ENCODE results near the gene KRTAP10-2.

Gene KRTAP10-2

GRCh38 chr21:44515359-44516165 lies 35.7 kb downstream of the KRTAP10-2 start:
- no peak for TF ChIP-seq ZNF274 (IDR thresholded peaks at IDR 0.05; ENCODE audit: low read depth, low read length)
- no peak overlapping the region for H3K4me3 ChIP-seq (ENCODE audit: low read length)

DNA sequence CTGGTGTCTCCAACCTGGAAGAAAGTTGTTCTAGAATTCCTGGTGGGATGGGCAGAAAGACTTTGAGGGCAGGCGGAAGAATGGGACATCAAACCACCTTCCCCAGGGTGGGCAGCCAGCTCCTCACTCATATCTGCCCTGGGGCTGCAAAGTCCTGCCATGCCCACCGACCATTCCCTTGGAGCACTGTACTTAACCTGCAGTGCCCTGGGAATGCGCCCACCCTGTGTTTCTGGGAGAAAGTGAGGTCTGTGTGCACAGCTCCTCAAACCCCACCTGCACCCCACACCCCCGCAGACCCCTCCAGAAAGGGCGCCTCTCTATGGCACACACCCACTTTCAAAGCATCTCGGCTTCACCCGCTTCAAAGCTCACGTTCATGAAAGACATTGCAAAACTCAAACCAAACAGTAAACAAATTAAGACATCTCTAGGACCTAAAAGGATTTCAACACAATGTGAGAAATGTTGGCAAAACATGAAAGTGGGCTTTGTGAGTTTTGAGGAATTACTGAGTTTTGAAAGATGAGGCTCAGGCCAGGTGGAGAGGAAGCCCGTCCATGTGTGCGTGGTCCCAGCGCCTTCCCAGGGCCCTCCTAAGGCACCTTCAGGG lies 36.5 kb downstream of the KRTAP10-2 start:
- no peak for TF ChIP-seq ZNF274 (IDR thresholded peaks at IDR 0.05; ENCODE audit: low read depth, low read length)

GRCh38 chr21:44514218-44514520 lies 37.1 kb downstream of the KRTAP10-2 start:
- no peak for TF ChIP-seq ZNF274 (IDR thresholded peaks at IDR 0.05; ENCODE audit: low read depth, low read length)
- H3K4me3 ChIP-seq (ENCODE audit: low read length) = no peak overlapping the region

More for the DNA sequence above, 36.5 kb downstream of the KRTAP10-2 start:
- no peak overlapping the region for H3K4me3 ChIP-seq (ENCODE audit: low read length)

DNA sequence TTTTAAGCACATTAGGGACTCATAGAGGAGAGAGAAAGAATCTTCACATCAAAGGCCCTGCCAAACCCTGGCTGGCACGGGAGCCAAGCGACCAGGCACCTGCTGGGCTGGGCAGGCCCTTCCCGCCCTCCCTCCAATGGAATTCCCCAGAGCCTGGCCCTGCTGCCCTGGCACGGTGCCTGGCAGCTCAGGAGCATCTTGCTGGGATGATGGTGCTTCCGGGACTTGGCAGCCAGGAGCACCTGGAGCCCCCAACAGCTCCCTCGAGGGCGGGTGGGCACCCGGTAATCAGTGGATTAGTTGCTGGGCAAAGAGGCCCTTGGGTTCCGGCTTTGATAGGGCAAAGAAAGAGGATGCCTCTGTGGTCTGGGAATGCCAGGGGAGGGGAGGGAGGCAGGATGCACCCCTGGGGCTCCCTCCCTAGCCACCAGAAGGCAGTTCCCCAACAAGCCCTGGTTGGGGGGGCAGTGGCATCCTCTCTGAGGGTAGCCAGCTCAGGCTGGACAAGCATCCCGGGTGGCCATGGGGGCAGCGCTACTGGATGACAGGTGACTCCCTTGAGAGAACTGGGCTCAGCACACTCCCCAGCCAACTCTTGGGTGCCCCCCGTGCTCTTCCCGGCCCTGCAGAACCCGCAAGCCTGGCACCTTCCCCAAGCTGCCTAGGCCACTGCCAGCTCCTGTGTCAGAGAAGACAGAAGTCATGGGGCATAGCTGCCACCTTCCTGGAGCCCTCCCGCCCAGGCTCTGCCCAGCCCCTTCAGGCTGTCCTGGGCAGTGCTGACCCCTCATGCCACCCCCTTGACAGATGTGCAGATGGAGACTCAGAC lies 37.7 kb downstream of the KRTAP10-2 start:
- H3K4me3 ChIP-seq (ENCODE audit: low read length) = no peak overlapping the region
- no peak for TF ChIP-seq ZNF274 (IDR thresholded peaks at IDR 0.05; ENCODE audit: low read depth, low read length)

GRCh38 chr21:44512496-44513388 lies 38.6 kb downstream of the KRTAP10-2 start:
- TF ChIP-seq ZNF274 (IDR thresholded peaks at IDR 0.05; ENCODE audit: low read depth, low read length) = no peak
- H3K4me3 ChIP-seq (ENCODE audit: low read length) = no peak overlapping the region

DNA sequence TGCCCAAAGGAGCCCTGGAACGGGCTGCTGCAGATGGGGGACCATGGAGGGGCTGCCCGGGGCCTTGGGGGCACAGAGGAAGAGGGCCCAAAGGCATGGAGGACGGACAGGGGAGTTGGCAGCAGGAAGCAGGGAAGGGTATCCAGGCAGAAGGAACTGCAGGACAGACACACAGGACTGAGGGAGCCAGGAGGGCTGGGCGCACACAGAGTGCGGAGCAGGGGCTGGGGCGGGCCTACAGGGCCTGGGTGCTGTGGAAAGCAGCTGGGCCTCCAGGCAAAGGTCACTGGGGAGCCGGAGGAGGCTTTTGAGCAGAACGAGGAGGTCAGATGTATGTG lies 39.4 kb downstream of the KRTAP10-2 start:
- no peak overlapping the region for H3K4me3 ChIP-seq (ENCODE audit: low read length)
- no peak for TF ChIP-seq ZNF274 (IDR thresholded peaks at IDR 0.05; ENCODE audit: low read depth, low read length)

GRCh38 chr21:44511219-44511937 lies 39.9 kb downstream of the KRTAP10-2 start:
- no peak for TF ChIP-seq ZNF274 (IDR thresholded peaks at IDR 0.05; ENCODE audit: low read depth, low read length)
- H3K4me3 ChIP-seq (ENCODE audit: low read length) = no peak overlapping the region

- no peak overlapping the region for H3K4me3 ChIP-seq (ENCODE audit: low read length)
- TF ChIP-seq ZNF274 (IDR thresholded peaks at IDR 0.05; ENCODE audit: low read depth, low read length) = no peak
Observed at GRCh38 chr21:44510508-44511218, 40.6 kb downstream of the KRTAP10-2 start.

GRCh38 chr21:44510109-44510507 lies 41.2 kb downstream of the KRTAP10-2 start:
- TF ChIP-seq ZNF274 (IDR thresholded peaks at IDR 0.05; ENCODE audit: low read depth, low read length) = no peak
- no peak overlapping the region for H3K4me3 ChIP-seq (ENCODE audit: low read length)

DNA sequence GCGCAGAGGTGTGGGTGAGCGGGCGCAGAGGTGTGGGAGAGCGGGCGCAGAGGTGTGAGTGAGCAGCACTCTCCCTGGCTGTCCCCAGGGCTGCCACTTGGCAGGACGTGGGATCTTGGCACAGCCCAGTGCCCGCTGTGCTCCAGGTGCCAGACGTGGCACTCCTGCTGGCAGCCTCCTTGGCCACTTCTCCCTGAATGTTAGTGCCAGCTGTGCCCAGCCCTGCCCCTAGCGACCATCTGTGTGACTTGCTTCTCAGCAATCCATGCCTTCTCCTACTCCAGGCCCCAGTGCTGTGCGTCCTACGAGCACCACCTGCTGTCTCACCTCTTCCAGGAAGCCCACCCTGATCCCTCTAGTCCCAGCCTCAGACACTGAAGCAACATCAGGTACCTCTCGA lies 41.8 kb downstream of the KRTAP10-2 start:
- TF ChIP-seq ZNF274 (IDR thresholded peaks at IDR 0.05; ENCODE audit: low read depth, low read length) = no peak
- no peak overlapping the region for H3K4me3 ChIP-seq (ENCODE audit: low read length)

DNA sequence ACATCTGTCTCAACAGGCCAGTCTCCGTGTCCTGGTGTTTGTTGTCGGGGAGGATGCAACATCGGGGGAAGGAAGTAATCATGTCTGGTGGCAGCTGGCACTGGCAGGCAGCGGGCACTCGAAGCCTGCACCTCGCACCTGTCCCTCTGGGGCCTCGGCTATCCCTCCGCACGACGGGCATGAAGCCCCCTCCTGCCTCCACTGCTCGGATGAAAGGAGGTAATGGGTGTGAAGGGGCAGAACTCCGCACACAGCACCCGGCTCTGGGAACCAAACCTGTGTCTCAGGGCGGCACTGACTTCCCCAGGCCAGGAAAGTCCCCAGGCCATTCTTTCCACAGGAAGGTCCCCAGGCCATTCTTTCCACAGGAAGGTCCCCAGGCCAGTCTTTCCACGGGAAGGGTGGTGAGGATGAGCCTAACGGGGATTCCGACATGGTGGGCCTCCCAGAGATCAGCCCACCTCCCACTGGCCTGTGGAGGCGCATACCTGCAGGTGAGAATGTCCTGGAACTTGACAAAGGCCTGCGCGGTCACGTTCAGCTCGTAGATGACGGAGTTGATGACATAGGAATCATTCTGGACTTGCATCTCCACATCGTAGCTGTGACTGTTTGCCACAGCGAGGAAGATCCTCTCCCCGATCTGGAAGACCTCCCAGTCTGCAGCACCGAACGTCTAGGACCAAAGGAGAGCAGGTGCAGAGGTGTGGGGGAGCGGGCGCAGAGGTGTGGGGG lies 42.4 kb downstream of the KRTAP10-2 start:
- no peak for TF ChIP-seq ZNF274 (IDR thresholded peaks at IDR 0.05; ENCODE audit: low read depth, low read length)
- no peak overlapping the region for H3K4me3 ChIP-seq (ENCODE audit: low read length)

- no peak overlapping the region for H3K4me3 ChIP-seq (ENCODE audit: low read length)
- TF ChIP-seq ZNF274 (IDR thresholded peaks at IDR 0.05; ENCODE audit: low read depth, low read length) = no peak
Observed at GRCh38 chr21:44508426-44508710, 42.9 kb downstream of the KRTAP10-2 start.
